SU-DHL-6 (cell line): ENCODE results near the gene KCNA1.

ENCODE experiments used
- H2AFZ ChIP-seq: fragments of 200-600 bp; sonication (generic); 2 replicates; pipeline ENCODE4 v1.6.1; 2014; ENCODE audit warnings: low read depth, mild to moderate bottlenecking, moderate library complexity, mixed read lengths, antibody characterized with exemption, low read length; ENCODE audit not compliant: severe bottlenecking
- H3F3A ChIP-seq: fragments of 200-600 bp; shearing (Covaris generic); 2 replicates; pipeline ENCODE4 v1.6.0; 2016; ENCODE audit warnings: antibody characterized with exemption, mild to moderate bottlenecking; ENCODE audit not compliant: insufficient read depth
- H3K27ac ChIP-seq: fragments of 200-600 bp; sonication (generic); 2 replicates; pipeline ENCODE4 v1.5.1; 2016; ENCODE audit warnings: low read depth, mild to moderate bottlenecking, low read length, moderate library complexity, mixed read lengths
- H3K27me3 ChIP-seq: fragments of 200-600 bp; sonication (generic), shearing (Covaris generic); 2 replicates; pipeline ENCODE4 v1.6.0; 2014; ENCODE audit warnings: mild to moderate bottlenecking, low read length
- H3K36me3 ChIP-seq: fragments of 200-600 bp; sonication (generic); 2 replicates; pipeline ENCODE4 v1.6.1; 2014; ENCODE audit warnings: mild to moderate bottlenecking, low read length, mixed read lengths
- H3K4me2 ChIP-seq: fragments of 300-600, 200-600 bp; shearing (Covaris generic), sonication (generic); 2 replicates; pipeline ENCODE4 v1.6.0; 2014; ENCODE audit warnings: low read length, low read depth, mild to moderate bottlenecking; ENCODE audit not compliant: poor library complexity, severe bottlenecking
- H3K4me3 ChIP-seq: fragments of 200-600 bp; sonication (generic); 2 replicates; pipeline ENCODE4 v1.5.1; 2014; ENCODE audit warnings: antibody characterized with exemption, low read length, mild to moderate bottlenecking, mixed read lengths; ENCODE audit not compliant: insufficient read depth, poor library complexity, severe bottlenecking
- H3K79me2 ChIP-seq: fragments of 200-600 bp; sonication (generic); 2 replicates; pipeline ENCODE4 v1.6.1; 2014; ENCODE audit warnings: mild to moderate bottlenecking, low read length, moderate library complexity; ENCODE audit not compliant: insufficient read depth
- H3K9ac ChIP-seq: fragments of 200-600 bp; sonication (generic); 2 replicates; pipeline ENCODE4 v1.7.0; 2014; ENCODE audit warnings: mild to moderate bottlenecking, low read length
- H3K9me2 ChIP-seq: fragments of 200-600 bp; sonication (generic); replicated peaks from 2 replicates; pipeline ENCODE4 v1.6.1; 2014; ENCODE audit warnings: low read length; ENCODE audit not compliant: insufficient read depth
- H3K9me3 ChIP-seq: fragments of 200-600 bp; sonication (generic); 2 replicates; pipeline ENCODE4 v1.6.1; 2014; ENCODE audit warnings: low read length, mixed read lengths; ENCODE audit not compliant: insufficient read depth
- H4K20me1 ChIP-seq: fragments of 200-600 bp; sonication (generic); 2 replicates; pipeline ENCODE4 v1.6.1; 2014; ENCODE audit warnings: low read depth, mild to moderate bottlenecking, antibody characterized with exemption, low read length, moderate library complexity, mixed read lengths
- EZH2phosphoT487 ChIP-seq: fragments of 200-600 bp; sonication (generic), shearing (Covaris generic); conservative IDR thresholded peaks from 2 replicates; pipeline ENCODE4 v1.6.1; 2018; ENCODE audit warnings: mild to moderate bottlenecking, antibody characterized with exemption, low read length, moderate library complexity, mixed read lengths
- TF ChIP-seq, protein P1 (sequence below): fragments of 200-600 bp; sonication (generic); IDR thresholded peaks from one replicate; pipeline ENCODE4 v1.5.1; 2017; ENCODE audit warnings: antibody characterized with exemption, mild to moderate bottlenecking, low read length, moderate library complexity; ENCODE audit not compliant: insufficient read depth, poor library complexity, severe bottlenecking

The KCNA1 gene

DNA sequence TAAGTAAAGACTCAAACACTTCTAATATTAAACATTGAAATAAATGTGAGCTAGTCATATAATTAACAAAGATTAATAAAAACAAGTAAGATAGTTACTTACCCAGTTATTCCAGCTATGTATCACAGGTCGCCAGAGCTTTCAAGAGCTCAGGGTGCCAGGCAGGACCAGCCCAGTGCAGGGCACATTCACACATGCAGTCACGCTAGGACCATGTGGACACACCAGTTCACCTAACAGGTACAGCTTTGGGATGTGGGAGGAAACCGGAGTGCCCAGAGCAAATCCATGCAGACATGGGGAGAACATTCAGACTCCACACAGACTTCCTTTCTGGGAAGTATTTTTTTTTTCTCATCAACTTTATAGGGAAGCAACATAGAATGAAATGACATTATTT, 39.3 kb upstream of the KCNA1 start:
- Histone ChIP-seq H3K9me2 (no peaks in the 10 kb centered on the region), H3K9ac (no peak overlapping the region), H3K9me3 (no peaks in the 10 kb centered on the region), H3K36me3 (no peaks in the 10 kb centered on the region), H3K4me2 (no peak overlapping the region), H3K27ac (no peak overlapping the region), H3K27me3 (no peaks in the 10 kb centered on the region; the same call in 1 of the 2 replicates), H3K4me3 (no peak overlapping the region), H2AFZ (no peak overlapping the region), H4K20me1 (no peaks in the 10 kb centered on the region), H3F3A (no peaks in the 10 kb centered on the region), H3K79me2 (no peaks in the 10 kb centered on the region)
- TF ChIP-seq, protein P1, sequence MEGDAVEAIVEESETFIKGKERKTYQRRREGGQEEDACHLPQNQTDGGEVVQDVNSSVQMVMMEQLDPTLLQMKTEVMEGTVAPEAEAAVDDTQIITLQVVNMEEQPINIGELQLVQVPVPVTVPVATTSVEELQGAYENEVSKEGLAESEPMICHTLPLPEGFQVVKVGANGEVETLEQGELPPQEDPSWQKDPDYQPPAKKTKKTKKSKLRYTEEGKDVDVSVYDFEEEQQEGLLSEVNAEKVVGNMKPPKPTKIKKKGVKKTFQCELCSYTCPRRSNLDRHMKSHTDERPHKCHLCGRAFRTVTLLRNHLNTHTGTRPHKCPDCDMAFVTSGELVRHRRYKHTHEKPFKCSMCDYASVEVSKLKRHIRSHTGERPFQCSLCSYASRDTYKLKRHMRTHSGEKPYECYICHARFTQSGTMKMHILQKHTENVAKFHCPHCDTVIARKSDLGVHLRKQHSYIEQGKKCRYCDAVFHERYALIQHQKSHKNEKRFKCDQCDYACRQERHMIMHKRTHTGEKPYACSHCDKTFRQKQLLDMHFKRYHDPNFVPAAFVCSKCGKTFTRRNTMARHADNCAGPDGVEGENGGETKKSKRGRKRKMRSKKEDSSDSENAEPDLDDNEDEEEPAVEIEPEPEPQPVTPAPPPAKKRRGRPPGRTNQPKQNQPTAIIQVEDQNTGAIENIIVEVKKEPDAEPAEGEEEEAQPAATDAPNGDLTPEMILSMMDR: no peak
- TF ChIP-seq EZH2phosphoT487: no peak

DNA sequence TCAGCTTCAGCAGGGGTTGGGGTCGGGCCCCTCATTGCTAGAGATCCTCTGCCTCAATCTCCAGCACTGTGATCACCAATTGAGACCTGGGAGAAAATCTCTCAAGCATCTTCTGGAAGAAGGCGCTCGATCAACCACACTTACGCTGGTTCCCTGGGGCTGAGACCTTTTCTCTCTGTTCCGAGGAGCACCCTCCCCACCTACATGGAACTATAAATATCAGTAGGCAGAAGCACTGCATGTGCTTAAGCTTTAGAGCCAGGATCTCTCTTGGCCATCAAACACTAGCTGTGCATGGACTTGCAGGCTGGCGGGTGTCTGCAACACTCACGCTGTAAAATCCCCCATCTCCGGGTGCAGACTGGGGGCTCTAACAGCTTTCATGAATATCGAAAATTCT, 38.2 kb upstream of the KCNA1 start:
- Histone ChIP-seq H3F3A (no peaks in the 10 kb centered on the region), H3K36me3 (no peaks in the 10 kb centered on the region)
- TF ChIP-seq, protein P1: no peak
- no peak for TF ChIP-seq EZH2phosphoT487

DNA sequence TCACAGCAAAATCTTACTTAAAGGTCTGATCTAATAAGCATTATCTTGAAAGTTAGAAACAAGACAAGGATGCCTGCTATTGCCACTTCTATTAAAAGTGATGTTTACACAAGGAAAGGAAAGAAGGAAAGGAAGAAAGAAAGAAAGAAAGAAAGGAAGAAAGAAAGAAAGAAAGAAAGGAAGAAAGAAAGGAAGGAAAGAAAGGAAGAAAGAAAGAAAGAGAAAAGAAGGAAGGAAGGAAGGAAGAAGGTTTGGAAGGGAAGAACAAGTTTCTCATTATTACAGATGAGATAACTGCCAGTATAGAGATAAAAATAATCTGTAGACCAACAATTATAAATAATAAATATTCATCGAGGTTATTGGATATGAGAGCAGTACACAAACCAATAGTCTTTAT, 35.8 kb upstream of the KCNA1 start:
- no peak for TF ChIP-seq EZH2phosphoT487
- TF ChIP-seq, protein P1: no peak
- Histone ChIP-seq H3K79me2 (no peaks in the 10 kb centered on the region), H3K36me3 (no peaks in the 10 kb centered on the region), H3K4me3 (no peak overlapping the region), H3K4me2 (no peak overlapping the region), H2AFZ (no peak overlapping the region), H4K20me1 (no peaks in the 10 kb centered on the region), H3K9me3 (0 out of 2 replicates have a peak, but pooled peaks cover under 1% of the 10 kb centered on the region), H3F3A (no peaks in the 10 kb centered on the region), H3K9me2 (no peaks in the 10 kb centered on the region), H3K27ac (no peak overlapping the region), H3K9ac (no peak overlapping the region), H3K27me3 (no peaks in the 10 kb centered on the region; the same call in 1 of the 2 replicates)

More for the DNA sequence above, 38.2 kb upstream of the KCNA1 start:
- no peaks in the 10 kb centered on the region for H3K79me2 ChIP-seq
- no peaks in the 10 kb centered on the region; the same call in 1 of the 2 replicates for H3K27me3 ChIP-seq
- H4K20me1 ChIP-seq: no peaks in the 10 kb centered on the region
- no peak overlapping the region for H3K4me2 ChIP-seq
- no peak overlapping the region for H3K9ac ChIP-seq
- H3K9me2 ChIP-seq: no peaks in the 10 kb centered on the region
- H2AFZ ChIP-seq: no peak overlapping the region
- no peak overlapping the region for H3K4me3 ChIP-seq
- H3K27ac ChIP-seq: no peak overlapping the region
- no peaks in the 10 kb centered on the region for H3K9me3 ChIP-seq
